Retina (tissue), 1 donor: ENCODE results near the gene ZNF275.
"Not testable (repeated sequence)": the region's sequence is repeated elsewhere in the genome, so short reads cannot be mapped to it uniquely, and the experiment has no call there.

Source experiments
- DNase-seq: peaks from one replicate; pipeline ENCODE4 v3.0.0-alpha.2; 2016

Gene ZNF275

GRCh38 chrX:153319295-153320046, 14.5 kb upstream of the ZNF275 start:
- DNase-seq: no peak

GRCh38 chrX:153320047-153320443, 13.9 kb upstream of the ZNF275 start:
- DNase-seq: not testable (repeated sequence)

- DNase-seq: no peak
Observed at GRCh38 chrX:153320555-153321184, 13.3 kb upstream of the ZNF275 start.

- DNase-seq: peak; percentile 38
Observed at GRCh38 chrX:153321381-153322124, 12.4 kb upstream of the ZNF275 start, which contains the start of gene PNMA6F. Gene PNMA6F (minus strand): TSS chrX:153321767. CDS start chrX:153320674, 1,093 bp downstream.

GRCh38 chrX:153327561-153327960, 6.4 kb upstream of the ZNF275 start:
- DNase-seq: no peak

GRCh38 chrX:153333266-153333665, 687 bp upstream of the ZNF275 start:
- no peak for DNase-seq

- no peak for DNase-seq
Observed at GRCh38 chrX:153334654-153335295, 822 bp downstream of the ZNF275 start.

- DNase-seq: no peak
Observed at GRCh38 chrX:153336121-153336894, 2.4 kb downstream of the ZNF275 start.

- DNase-seq: no peak
Observed at GRCh38 chrX:153336988-153337387, 3.0 kb downstream of the ZNF275 start.

GRCh38 chrX:153338836-153339235, 4.9 kb downstream of the ZNF275 start:
- DNase-seq: no peak

GRCh38 chrX:153339662-153340061, 5.7 kb downstream of the ZNF275 start:
- DNase-seq: no peak

GRCh38 chrX:153340111-153340510, 6.2 kb downstream of the ZNF275 start:
- no peak for DNase-seq

- no peak for DNase-seq
Observed at GRCh38 chrX:153342762-153343558, 9.0 kb downstream of the ZNF275 start.

- DNase-seq: no peak
Observed at GRCh38 chrX:153343674-153344073, 9.7 kb downstream of the ZNF275 start.

- DNase-seq: no peak
Observed at GRCh38 chrX:153347530-153347929, 13.6 kb downstream of the ZNF275 start.

GRCh38 chrX:153348421-153348820, 14.5 kb downstream of the ZNF275 start:
- no peak for DNase-seq

GRCh38 chrX:153349952-153350351, 16.0 kb downstream of the ZNF275 start:
- no peak for DNase-seq

GRCh38 chrX:153351981-153352380, 18.0 kb downstream of the ZNF275 start:
- no peak for DNase-seq

GRCh38 chrX:153352858-153353257, 18.9 kb downstream of the ZNF275 start:
- no peak for DNase-seq

GRCh38 chrX:153353416-153353815, 19.5 kb downstream of the ZNF275 start:
- DNase-seq: no peak

GRCh38 chrX:153357877-153358276, 23.9 kb downstream of the ZNF275 start:
- DNase-seq: no peak
